ENCODE results near the gene PHPT1.

PHPT1 gene

DNA sequence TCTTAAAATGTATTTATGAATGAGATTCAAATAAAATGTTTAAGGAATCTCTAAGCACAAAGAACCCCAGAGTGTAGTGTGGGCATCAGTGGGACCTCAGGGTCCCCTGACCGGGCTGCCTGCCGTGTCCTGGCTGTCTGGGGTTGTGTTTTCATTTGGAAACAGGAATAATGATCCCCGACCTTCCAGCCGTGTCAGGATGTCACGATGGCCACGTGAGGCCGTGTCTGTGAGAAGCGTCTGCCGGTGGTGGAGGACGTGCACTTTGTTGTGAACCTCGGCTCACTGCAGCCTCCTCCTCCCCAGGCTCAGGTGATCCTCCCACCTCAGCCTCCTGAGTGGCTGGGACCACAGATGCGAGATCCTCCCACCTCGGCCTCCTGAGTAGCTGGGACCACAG is 41.5 kb downstream of the PHPT1 start:
- DNase-seq = no peak

DNA sequence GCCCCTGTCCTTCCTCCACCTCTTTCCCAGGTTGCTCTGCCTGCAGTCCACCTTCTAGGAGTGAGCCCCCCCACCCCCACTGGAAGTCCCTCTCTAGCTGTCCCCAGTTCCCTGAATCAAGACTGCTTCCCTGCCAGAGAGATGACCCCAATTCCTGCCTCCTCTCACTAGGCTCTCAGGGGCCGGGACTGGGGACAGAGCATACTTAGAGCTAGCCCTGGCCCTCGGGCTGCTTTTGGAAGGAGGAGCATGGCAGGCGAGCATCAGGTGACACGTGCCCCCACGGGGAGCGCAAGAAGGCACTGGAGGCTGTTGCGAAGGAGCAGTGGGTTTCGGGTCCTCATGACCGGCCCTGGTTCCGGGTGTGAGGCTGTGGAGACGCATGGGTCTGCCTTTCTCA is 46.8 kb downstream of the PHPT1 start:
- no peak for DNase-seq

DNA sequence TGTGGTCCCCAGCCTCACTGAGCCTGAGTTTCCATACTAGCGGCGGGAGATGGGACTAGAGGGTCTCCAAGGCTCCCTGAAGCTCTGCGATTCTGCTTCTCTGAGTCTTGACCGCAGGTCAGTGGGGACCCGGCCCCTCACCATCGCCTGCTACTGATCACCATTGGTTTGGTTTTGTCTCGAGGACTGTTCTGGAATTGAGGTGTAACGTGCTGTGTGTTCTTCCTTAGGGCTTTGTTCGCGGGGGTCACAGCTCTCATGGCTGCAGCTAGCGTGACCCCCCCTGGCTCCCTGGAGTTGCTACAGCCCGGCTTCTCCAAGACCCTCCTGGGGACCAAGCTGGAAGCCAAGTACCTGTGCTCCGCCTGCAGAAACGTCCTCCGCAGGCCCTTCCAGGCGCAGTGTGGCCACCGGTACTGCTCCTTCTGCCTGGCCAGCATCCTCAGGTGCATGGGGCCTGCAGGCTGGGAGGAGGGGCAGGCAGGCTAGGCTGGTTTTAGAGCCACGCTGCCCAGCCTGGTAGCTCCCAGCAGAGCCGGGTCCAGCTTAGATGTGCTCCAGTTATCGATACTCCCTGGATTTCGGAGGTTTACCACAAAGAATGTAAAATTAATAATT is 49.4 kb downstream of the PHPT1 start:
- no peak for DNase-seq

DNA sequence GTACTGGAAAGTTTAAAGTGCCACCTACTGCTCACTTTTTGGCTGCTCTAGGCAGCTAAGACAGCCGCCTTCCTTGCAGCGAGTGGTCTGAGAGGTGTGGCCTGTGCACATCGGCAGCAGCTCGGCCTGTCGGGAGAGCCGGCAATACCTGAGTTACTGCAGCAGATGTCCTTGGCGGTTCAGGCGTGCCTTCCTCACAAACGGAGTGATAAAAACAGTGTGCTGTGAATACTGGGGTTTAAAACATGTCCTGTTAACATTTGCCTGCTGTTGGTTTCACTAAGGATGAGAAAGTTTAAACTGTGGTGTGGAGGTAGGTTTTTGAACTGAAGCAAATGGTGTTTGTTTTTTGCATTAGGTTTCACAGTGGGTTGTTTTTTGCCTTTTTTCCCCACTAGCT is 50.0 kb downstream of the PHPT1 start:
- DNase-seq = no peak

DNA sequence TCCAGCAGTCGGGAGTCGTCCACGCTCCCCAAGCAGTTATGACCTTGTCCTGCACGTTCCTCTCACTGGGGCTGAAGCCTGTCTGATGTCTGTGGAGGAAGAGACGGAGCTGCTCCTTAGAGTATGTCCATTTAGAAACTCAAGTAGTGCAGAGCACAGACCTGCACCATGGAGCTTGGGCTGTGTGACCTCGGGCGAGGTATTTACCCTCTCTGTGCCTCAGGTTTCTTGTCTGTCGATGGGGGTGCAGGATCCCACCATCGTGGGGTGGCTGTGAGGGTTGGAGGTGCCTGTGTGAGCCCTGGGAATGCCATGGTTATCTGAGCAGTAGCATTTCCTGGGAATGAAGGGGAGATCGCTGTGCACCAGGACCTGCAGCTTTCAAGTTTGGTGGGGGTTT is 51.3 kb downstream of the PHPT1 start:
- DNase-seq = no peak

All from AML-193 (cell line).